Measurements from ENCODE around the gene ZNF385D.
"Not testable (repeated sequence)": the region's sequence is repeated elsewhere in the genome, so short reads cannot be mapped to it uniquely, and the experiment has no call there.

Gene ZNF385D

GRCh38 chr3:21446027-21446426, 305.0 kb downstream of the ZNF385D start:
- DNase-seq (ENCODE audit: low read depth) = no peak

GRCh38 chr3:21441821-21442220, 309.2 kb downstream of the ZNF385D start:
- no peak for DNase-seq (ENCODE audit: low read depth)

GRCh38 chr3:21436835-21437234, 314.2 kb downstream of the ZNF385D start:
- DNase-seq (ENCODE audit: low read depth) = no peak

- peak; percentile 84 for DNase-seq (ENCODE audit: low read depth)
Observed at GRCh38 chr3:21435871-21436270, 315.1 kb downstream of the ZNF385D start.

- no peak for DNase-seq (ENCODE audit: low read depth)
Observed at GRCh38 chr3:21434310-21434709, 316.7 kb downstream of the ZNF385D start.

- no peak for DNase-seq (ENCODE audit: low read depth)
Observed at GRCh38 chr3:21433751-21434150, 317.3 kb downstream of the ZNF385D start.

- DNase-seq (ENCODE audit: low read depth) = no peak
Observed at GRCh38 chr3:21426920-21427319, 324.1 kb downstream of the ZNF385D start.

GRCh38 chr3:21425715-21426114, 325.3 kb downstream of the ZNF385D start:
- no peak for DNase-seq (ENCODE audit: low read depth)

GRCh38 chr3:21421096-21421495, 329.9 kb downstream of the ZNF385D start:
- DNase-seq (ENCODE audit: low read depth) = no peak

GRCh38 chr3:21417991-21418390, 333.0 kb downstream of the ZNF385D start:
- no peak for DNase-seq (ENCODE audit: low read depth)

- no peak for DNase-seq (ENCODE audit: low read depth)
Observed at GRCh38 chr3:21414506-21414905, 336.5 kb downstream of the ZNF385D start.

GRCh38 chr3:21411058-21411457, 340.0 kb downstream of the ZNF385D start:
- DNase-seq (ENCODE audit: low read depth) = no peak

GRCh38 chr3:21409401-21409800, 341.6 kb downstream of the ZNF385D start:
- DNase-seq (ENCODE audit: low read depth) = no peak

GRCh38 chr3:21407743-21408142, 343.3 kb downstream of the ZNF385D start:
- no peak for DNase-seq (ENCODE audit: low read depth)

GRCh38 chr3:21405671-21406667, 345.0 kb downstream of the ZNF385D start:
- no peak for DNase-seq (ENCODE audit: low read depth)

GRCh38 chr3:21398461-21398860, 352.5 kb downstream of the ZNF385D start:
- DNase-seq (ENCODE audit: low read depth) = no peak

- no peak for DNase-seq (ENCODE audit: low read depth)
Observed at GRCh38 chr3:21393683-21394311, 357.2 kb downstream of the ZNF385D start.

- peak; percentile 0 for DNase-seq (ENCODE audit: low read depth)
Observed at GRCh38 chr3:21392526-21392925, 358.5 kb downstream of the ZNF385D start.

GRCh38 chr3:21390856-21391255, 360.2 kb downstream of the ZNF385D start:
- DNase-seq (ENCODE audit: low read depth) = peak; percentile 5

GRCh38 chr3:21390136-21390535, 360.9 kb downstream of the ZNF385D start:
- peak; percentile 38 for DNase-seq (ENCODE audit: low read depth)

GRCh38 chr3:21387142-21387826, 363.7 kb downstream of the ZNF385D start:
- not testable (repeated sequence) for DNase-seq (ENCODE audit: low read depth)

- DNase-seq (ENCODE audit: low read depth) = not testable (repeated sequence)
Observed at GRCh38 chr3:21378036-21378435, 373.0 kb downstream of the ZNF385D start.
